Esophagus squamous epithelium (tissue), 5 donors: ENCODE data around the gene FAM107A. TPM values are rescaled to one million over a fixed set of nuclear protein-coding genes. Genes with fewer than 3 reads are reported as not detected.

Source experiments
- DNase-seq: peaks from one replicate; lab custom pipeline; 2025; lab: John Stamatoyannopoulos, UW
- H3K27ac ChIP-seq, 4 donors: fragments of 200-600 bp; sonication (generic); one replicate each; pipeline ENCODE4 v1.5.1; 2016 to 2019; ENCODE audit warnings: mild to moderate bottlenecking in 1 of 4
- H3K27me3 ChIP-seq, 4 donors: fragments of 200-600 bp; sonication (generic); 1 replicate in 3 of 4; 2 replicates in 1 of 4; pipeline versions ENCODE4 v1.5.1 to v1.6.0; 2017 to 2021; ENCODE audit warnings: antibody characterized with exemption in 1 of 4
- H3K36me3 ChIP-seq, 3 donors: fragments of 200-600 bp; sonication (generic); one replicate each; pipeline ENCODE4 v1.5.1; 2016 to 2019
- H3K4me1 ChIP-seq, 3 donors: fragments of 200-600 bp; sonication (generic); one replicate each; pipeline ENCODE4 v1.5.1; 2017 to 2019
- H3K4me3 ChIP-seq, 4 donors: fragments of 200-600 bp; sonication (generic); 1 replicate in 3 of 4; 2 replicates in 1 of 4; pipeline ENCODE4 v1.5.1; 2016 to 2019; ENCODE audit warnings: mild to moderate bottlenecking in 2 of 4, moderate library complexity in 1 of 4
- H3K9me3 ChIP-seq, 3 donors: fragments of 200-600 bp; sonication (generic); one replicate each; pipeline ENCODE4 v1.5.1; 2016 to 2019
- CTCF ChIP-seq, 6 experiments: fragments of 450-650 bp in 4 of 6; fragments of 200-600 bp in 2 of 6; sonication (generic) in 2 of 6; IDR thresholded peaks; one replicate each; pipeline ENCODE4 v1.5.1; 2016 to 2019; ENCODE audit warnings: antibody characterized with exemption in 6 of 6, mild to moderate bottlenecking in 4 of 6, moderate library complexity in 4 of 6
- POLR2A ChIP-seq, 4 donors: fragments of 450-650 bp; IDR thresholded peaks; one replicate each; pipeline ENCODE4 v1.6.1; 2017; ENCODE audit warnings: antibody characterized with exemption in 4 of 4, mild to moderate bottlenecking in 4 of 4, moderate library complexity in 3 of 4
- WGBS, 2 donors: methylation state at CpG; one replicate each; pipeline ENCODE4 v1.1.5; 2018; 5-methylcytosine and 5-hydroxymethylcytosine counted together
- intact Hi-C: fragments of 100-400 bp; cut with DNase I; formaldehyde crosslinking; loops from one replicate; pipeline ENCODE4 v1.15.0; 2022
- total RNA-seq, 4 donors: library from RNA; depleted of rRNA; stranded (reverse); fragments of >200 nt; gene quantifications; one replicate each; pipeline ENCODE4 v1.1.0, GENCODE V29; 2016
- donor health status: DM: yes; HTN: yes; CAD: no.

Gene FAM107A
- total RNA-seq, 4 donors from 2014 or later = 3.9 to 78.6 (median 10.8) TPM

- DNase-seq = no peak
- H3K27ac ChIP-seq = peak overlapping the region in 3 of 4 donors; percentile 79 to 92 (median 86)
- H3K4me3 ChIP-seq = peak overlapping the region in 3 of 4 donors; percentile 13 to 62 (median 46)
- H3K4me1 ChIP-seq = peaks cover 9 to 64% (median 26%) of the 10 kb centered on the region in 3 donors
- peaks cover 0 to 5% (median 0%) of the 10 kb centered on the region in 4 donors for H3K27me3 ChIP-seq
- TF ChIP-seq POLR2A (IDR thresholded peaks at IDR 0.05) = no peak
- TF ChIP-seq CTCF (IDR thresholded peaks at IDR 0.05) = no peak
- peaks cover 0 to 6% (median 0%) of the 10 kb centered on the region in 3 donors for H3K36me3 ChIP-seq
- WGBS, 2 donors = 88 to 89% methylated on average over 3 of the region's 3 CpGs
- intact Hi-C loops = no loop called here
- H3K9me3 ChIP-seq = no peaks in the 10 kb centered on the region
Observed at GRCh38 chr3:58574106-58574505, 3.1 kb downstream of the FAM107A start.

GRCh38 chr3:58573640-58574039, 3.6 kb downstream of the FAM107A start:
- Histone ChIP-seq H3K27me3 (peaks cover 0 to 5% (median 0%) of the 10 kb centered on the region in 4 donors), H3K9me3 (no peaks in the 10 kb centered on the region), H3K4me1 (peaks cover 9 to 69% (median 26%) of the 10 kb centered on the region in 3 donors), H3K27ac (peak overlapping the region in 3 of 4 donors; percentile 10 to 92 (median 86)), H3K36me3 (peaks cover 0 to 8% (median 0%) of the 10 kb centered on the region in 3 donors), H3K4me3 (no peak overlapping the region)
- TF ChIP-seq CTCF (IDR thresholded peaks at IDR 0.05) (no peak), POLR2A (IDR thresholded peaks at IDR 0.05) (no peak)
- no peak for DNase-seq
- 46 to 48% methylated on average over 6 of the region's 6 CpGs for WGBS, 2 donors
- intact Hi-C loops = no loop called here

GRCh38 chr3:58572634-58573230, 4.5 kb downstream of the FAM107A start:
- Histone ChIP-seq H3K36me3 (peaks cover 0 to 9% (median 0%) of the 10 kb centered on the region in 3 donors), H3K4me3 (no peak overlapping the region), H3K27ac (peak overlapping the region in 1 of 4 donors; percentile 6), H3K4me1 (peaks cover 7 to 61% (median 20%) of the 10 kb centered on the region in 3 donors), H3K9me3 (no peaks in the 10 kb centered on the region), H3K27me3 (peaks cover 0 to 3% (median 0%) of the 10 kb centered on the region in 4 donors)
- WGBS, 2 donors = 93 to 97% methylated on average over 6 to 7 of the region's 7 CpGs
- TF ChIP-seq CTCF (IDR thresholded peaks at IDR 0.05) (no peak), POLR2A (IDR thresholded peaks at IDR 0.05) (no peak)
- intact Hi-C loops = no loop called here
- DNase-seq = no peak

- Histone ChIP-seq H3K36me3 (peaks cover 0 to 15% (median 0%) of the 10 kb centered on the region in 3 donors), H3K4me3 (no peak overlapping the region), H3K9me3 (no peaks in the 10 kb centered on the region), H3K27ac (peak overlapping the region in 1 of 4 donors; percentile 6), H3K4me1 (peaks cover under 1 to 55% (median 16%) of the 10 kb centered on the region in 3 donors), H3K27me3 (no peaks in the 10 kb centered on the region)
- no peak for DNase-seq
- intact Hi-C loops = no loop called here
- TF ChIP-seq POLR2A (IDR thresholded peaks at IDR 0.05) (no peak), CTCF (IDR thresholded peaks at IDR 0.05) (no peak)
- 78 to 90% methylated on average over 13 of the region's 13 CpGs for WGBS, 2 donors
Observed at GRCh38 chr3:58572013-58572633, 5.1 kb downstream of the FAM107A start.

- Histone ChIP-seq H3K27me3 (no peaks in the 10 kb centered on the region), H3K4me3 (no peak overlapping the region), H3K4me1 (peaks cover 0 to 42% (median 5%) of the 10 kb centered on the region in 3 donors), H3K27ac (no peak overlapping the region), H3K36me3 (peaks cover 0 to 28% (median 6%) of the 10 kb centered on the region in 3 donors), H3K9me3 (no peaks in the 10 kb centered on the region)
- no peak for TF ChIP-seq POLR2A (IDR thresholded peaks at IDR 0.05)
- no peak for TF ChIP-seq CTCF (IDR thresholded peaks at IDR 0.05)
- 86 to 89% methylated on average over 4 to 5 of the region's 5 CpGs for WGBS, 2 donors
- DNase-seq = no peak
- intact Hi-C loops = no loop called here
Observed at GRCh38 chr3:58570851-58571250, 6.3 kb downstream of the FAM107A start.
